HG03280 (cell line): ENCODE data around the gene TDRD10.

Source experiments
- ATAC-seq: cut with Tn5 transposase; IDR thresholded peaks from one replicate; pipeline ENCODE4 v1.9.1; 2021; ENCODE audit warnings: mild to moderate bottlenecking, moderate library complexity; ENCODE audit not compliant: unreplicated experiment

The TDRD10 gene, protein sequence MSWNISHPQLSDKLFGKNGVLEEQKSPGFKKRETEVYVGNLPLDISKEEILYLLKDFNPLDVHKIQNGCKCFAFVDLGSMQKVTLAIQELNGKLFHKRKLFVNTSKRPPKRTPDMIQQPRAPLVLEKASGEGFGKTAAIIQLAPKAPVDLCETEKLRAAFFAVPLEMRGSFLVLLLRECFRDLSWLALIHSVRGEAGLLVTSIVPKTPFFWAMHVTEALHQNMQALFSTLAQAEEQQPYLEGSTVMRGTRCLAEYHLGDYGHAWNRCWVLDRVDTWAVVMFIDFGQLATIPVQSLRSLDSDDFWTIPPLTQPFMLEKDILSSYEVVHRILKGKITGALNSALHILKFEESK

DNA sequence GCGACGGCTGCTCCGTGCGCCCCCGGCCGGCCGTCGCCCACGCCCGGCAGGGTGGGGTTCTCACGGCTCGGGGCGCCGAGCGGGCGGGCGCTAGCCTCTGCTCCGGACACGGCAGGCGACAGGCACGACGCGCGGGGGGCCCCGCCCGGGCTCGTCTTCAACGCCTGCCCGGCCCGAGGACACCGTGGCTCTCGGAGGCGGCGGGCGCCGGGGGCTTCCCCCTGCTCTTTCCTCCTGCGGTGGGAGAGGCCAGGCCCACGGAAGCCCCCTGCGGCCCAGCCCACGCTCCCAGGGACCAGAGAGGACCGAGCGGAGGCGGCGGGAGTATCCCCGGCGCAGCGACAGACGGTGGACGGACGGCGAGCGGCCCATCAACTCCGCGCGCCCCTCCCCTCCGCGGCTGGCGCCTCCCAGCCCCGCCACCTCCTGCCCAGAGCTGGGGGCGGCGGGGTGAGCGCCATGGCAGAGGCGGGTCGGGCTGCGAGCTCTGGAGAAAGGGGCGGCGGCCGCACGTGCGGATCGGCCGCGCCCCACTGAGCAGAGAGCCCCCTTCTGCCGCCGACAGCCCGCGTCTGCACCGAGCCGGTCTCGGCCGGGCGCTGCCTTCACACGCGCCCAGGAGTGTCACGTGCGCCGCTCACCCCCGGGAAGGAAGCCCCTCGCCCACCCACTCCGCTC, at the start of gene TDRD10, which contains the start of gene SHE:
TSS of gene TDRD10 (plus strand) at position 154 of the 678 bp plus-strand sequence. CDS start 4,685 bp downstream, outside the sequence.
TSS of gene SHE (minus strand) at position 347 of the 678 bp plus-strand sequence. CDS start 386 bp downstream, outside the sequence.
- ATAC-seq, result no peak

DNA sequence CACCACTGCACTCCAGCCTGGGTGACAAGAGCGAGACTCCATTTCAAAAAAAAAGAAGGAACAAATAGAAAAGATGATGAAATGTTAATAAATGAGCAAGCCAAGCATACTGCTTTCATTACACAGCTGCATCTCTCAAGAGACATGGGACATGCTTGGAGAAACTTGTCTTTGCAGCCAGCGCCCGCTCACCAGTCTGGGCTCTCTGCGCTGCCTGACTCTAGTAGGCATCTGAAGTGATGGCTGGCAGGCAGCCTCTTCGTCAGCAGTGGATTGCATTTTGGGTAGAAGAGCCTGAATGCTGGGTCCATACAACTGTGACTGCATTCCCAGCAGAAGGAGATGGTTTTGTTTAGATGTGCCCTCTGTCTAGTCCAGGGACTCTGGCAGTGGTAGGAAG, 48.9 kb upstream of the TDRD10 start:
- no peak for ATAC-seq

DNA sequence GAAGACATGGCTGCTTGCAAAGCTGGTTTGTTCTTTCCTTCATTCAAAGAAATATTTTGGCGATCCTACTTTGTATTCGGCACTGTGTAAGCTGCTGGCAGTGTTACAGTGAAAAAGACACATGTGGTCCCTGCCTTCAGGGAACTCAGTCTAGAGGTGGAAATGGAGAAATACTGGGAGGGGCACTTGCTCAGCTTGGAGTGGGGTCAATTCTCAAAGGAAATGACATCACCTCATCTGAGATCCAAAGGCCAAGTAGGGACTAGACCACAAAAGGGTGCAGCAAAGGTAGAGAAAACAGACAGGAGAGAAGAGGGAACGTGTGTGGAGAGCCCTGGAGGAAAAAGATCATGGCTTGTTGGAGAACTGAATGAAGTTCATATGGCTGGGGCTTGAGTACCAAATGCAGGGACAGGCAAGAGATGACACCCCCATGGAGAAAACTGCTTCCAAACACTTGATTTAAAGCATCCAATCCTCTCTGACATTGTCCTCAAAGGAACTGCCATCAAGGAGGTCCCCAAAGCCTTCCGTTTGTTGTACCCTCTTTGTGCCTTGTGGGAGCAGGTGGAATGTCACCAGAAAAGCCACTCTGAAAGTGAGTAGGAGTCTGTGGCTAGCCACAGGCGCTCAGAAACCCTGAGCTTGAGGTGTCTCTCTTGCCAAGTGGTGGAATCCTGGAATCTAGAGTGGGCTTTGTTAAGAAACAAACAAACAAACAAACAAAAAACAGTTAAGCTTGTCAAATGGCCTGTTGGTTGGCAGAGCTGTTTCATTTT, 48.3 kb upstream of the TDRD10 start:
- ATAC-seq, result no peak

DNA sequence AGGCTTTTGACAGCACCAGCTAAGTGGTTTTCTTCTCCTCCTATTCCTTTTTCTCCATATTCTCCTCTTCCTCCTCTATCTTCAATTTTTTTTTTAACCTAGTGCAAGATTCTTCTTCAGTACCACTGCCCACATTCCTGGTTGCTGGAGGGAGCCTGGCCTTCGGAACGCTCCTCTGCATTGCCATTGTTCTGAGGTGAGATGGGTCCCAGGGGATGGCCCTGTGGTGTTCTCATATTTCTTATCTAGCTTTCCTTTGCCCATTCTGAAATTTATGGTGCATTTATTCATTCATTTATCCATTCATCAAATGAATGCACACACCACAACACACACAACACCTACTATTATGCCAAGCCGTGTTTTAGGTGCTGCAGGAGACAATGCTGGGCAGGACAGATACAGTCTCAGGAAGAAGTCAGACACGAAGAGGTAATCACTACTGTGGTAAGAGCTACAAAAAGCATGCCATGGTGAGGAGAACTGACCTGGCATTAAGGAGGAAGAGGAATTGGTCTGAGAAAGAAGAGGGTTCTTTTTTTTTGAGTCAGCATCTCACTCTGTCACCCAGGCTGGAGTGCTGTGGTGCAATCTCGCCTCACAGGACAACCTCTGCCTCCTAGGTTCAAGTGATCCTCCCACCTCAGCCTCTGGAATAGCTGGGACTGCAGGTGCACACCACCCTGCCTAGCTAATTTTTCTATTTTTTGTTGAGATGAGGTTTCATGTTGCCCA, 47.5 kb upstream of the TDRD10 start:
- ATAC-seq, result no peak

DNA sequence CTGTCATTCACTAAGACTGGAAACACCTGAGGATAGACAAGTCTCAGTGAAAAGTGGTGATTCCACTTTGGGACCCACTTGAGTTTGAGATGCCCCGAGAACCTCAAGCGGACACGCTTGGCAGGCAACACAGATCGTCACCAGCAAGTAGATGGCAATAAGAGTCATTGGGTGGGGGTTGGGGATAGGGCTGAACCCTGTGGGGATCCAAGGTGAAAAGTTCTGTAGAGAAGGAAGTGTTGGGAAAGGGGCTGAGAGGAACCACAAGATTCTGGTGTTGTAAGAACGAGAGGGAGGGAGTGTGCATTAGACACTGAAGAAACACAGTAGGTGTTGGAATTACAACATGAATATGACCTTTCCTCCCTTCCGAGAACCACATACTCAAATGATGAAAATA, 45.4 kb upstream of the TDRD10 start:
- no peak for ATAC-seq

DNA sequence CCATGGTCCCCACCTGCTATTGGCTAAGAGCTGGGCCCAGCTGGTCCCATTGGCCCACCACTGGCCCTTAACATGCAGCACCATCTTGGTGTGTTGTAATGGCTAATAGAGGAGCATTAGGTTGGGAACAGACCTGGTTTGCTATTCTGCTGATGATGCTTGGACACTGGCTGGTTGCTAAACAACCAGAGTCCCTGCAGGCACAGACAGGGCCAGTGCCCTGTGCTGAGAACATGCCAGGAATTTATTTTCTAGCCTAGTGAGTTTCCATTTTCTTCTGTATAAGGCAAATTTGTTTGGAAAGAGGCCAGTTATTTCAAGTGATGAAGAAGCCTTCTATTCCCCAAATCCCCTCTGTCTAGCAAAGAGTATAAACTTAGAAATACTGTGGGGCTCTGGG, 42.9 kb upstream of the TDRD10 start:
- ATAC-seq, result no peak

DNA sequence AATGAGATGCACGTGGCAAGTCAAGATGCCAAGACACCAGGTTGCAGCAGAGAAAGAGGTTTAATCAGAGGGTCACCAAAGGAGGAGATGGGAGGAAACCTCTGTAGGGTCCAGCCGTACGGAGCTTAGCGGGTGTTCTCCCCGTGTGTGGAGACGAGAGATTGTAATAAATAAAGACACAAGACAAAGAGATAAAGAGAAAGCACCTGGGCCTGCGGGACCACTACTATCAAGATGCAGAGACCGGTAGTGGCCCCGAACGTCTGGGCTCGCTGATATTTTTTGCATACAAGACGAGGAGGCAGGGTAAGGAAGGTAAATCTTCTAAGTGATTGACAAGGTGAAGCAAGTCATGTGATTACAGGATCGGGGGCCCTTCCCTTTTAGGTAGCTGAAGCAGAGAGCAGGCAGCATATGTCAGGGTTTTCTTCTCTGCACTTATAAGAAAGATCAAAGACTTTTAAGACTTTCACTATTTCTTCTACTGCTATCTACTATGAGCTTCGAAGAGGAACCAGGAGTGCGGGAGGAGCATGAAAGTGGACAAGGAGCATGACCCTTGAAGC, 41.2 kb upstream of the TDRD10 start:
- no peak for ATAC-seq

DNA sequence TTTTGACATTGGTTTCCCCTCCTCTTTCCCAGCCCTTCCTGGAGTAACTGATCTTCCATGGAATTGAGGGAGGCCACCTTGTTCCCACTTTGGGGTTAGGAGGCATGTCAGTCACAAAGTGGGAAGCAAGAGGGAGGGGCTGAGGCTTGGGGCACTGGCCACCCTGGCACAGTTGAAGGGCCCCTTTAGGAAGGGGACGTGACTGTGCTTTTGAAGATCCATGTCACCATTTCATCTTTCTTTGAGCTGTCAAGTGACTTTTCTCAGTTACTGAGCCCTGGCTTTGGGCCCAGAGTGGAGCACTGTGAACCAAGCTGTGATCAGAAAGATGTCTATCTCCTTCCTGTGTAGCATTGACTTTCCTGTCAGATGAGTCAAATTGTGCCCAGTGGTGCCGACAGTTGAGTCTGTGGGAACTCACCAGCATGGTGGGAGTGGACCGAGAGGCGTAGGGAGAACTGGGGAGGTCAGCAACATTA, 38.5 kb upstream of the TDRD10 start:
- ATAC-seq, result no peak

DNA sequence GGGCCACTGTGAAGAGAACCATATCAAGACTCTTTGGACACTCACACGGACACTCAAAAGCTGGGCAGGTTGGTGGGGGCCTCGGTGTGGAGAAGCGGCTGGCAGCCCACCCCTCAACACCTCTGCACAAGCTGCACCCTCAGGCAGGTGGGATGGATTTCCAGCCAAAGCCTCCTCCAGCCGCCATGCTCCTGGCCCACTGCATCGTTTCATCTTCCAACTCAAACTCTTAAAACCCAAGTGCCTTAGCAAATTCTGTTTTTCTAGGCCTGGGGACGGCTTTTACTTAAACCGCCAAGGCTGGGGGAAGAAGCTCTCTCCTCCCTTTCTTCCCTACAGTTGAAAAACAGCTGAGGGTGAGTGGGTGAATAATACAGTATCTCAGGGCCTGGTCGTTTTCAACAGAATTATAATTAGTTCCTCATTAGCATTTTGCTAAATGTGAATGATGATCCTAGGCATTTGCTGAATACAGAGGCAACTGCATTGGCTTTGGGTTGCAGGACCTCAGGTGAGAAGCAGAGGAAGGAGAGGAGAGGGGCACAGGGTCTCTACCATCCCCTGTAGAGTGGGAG, 36.3 kb upstream of the TDRD10 start:
- ATAC-seq, result no peak

DNA sequence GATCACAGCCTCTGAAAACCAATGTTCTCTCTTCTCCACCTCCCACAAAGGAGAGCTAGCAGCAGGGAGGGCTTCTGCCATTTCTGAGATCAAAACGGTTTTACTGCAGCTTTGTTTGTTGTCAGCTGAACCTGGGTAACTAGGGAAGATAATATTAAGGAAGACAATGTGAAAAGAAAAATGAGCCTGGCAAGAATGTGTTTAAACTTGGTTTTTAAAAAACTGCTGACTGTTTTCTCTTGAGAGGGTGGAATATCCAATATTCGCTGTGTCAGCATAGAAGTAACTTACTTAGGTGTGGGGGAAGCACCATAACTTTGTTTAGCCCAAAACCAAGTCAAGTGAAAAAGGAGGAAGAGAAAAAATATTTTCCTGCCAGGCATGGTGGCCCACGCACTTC, 35.8 kb upstream of the TDRD10 start:
- ATAC-seq, result no peak

DNA sequence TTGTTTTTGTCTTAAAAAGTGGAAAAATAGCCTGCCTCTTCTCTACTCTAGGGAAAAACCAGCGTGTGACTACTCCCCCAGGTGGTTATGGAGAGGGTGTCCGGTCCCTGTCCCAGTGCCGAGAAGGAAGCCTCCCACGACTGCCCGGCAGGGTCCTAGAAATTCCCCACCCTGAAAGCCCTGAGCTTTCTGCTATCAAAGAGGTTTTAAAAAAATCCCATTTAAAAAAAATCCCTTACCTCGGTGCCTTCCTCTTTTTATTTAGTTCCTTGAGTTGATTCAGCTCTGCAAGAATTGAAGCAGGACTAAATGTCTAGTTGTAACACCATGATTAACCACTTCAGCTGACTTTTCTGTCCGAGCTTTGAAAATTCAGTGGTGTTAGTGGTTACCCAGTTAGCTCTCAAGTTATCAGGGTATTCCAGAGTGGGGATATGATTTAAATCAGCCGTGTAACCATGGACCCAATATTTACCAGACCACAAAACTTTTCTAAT, 35.0 kb upstream of the TDRD10 start:
- no peak for ATAC-seq

DNA sequence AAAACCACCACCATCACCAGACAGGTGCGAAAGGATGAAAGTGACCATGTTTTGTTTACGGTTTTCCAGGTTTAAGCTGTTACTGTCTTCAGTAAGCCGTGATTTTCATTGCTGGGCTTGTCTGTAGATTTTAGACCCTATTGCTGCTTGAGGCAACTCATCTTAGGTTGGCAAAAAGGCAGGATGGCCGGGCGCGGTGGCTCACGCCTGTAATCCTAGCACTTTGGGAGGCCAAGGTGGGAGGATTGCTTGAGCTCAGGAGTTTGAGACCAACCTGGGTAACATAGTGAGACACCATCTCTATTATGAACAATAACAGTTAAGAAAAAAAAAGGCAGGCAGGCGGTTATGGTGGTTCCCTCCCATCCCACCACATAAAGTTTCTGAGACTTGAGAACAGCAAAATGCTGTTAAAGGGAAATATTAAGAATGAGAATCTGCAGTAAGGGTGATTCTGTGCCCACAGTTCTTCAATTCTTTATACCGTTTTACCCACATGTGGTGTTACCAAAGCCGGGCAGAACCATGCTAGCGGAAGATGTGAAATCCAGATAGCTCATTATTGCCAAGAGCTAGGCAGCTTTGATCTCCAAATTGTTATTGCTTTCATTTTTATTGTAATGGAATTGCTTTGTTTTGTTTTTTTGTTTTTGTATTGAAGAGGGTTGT, 34.5 kb upstream of the TDRD10 start:
- no peak for ATAC-seq

DNA sequence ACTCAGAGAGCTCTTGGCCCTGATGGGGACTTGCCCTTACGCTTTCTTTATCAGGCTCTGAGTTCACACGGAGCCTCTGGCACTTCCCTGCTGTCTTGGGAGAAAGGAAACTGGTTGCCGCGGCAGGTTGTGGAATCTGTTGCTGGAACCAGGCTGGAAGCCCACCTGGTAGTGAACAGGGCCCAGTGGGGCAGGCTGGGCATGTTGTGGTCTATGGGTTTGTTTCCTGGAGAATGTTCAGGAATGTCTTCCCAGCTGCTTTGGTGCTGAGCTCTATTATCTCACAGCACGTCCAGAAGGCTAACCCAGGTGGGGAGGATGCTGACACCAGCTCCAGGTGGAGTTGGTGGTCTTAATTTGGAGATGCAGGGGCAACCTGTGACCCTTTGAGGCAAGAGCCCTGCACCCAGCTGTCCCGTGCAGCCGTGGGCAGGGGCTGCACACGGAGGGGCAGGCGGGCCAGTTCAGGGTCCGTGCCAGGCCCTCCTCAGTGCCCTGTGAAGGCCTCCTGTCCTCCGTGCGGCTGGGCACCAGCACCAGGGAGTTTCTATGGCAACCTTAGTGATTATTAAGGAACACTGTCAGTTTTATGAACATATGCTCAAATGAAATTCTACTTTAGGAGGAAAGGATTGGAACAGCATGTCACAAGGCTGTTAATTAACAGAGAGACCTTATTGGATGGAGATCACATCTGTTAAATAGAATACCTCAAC, 33.3 kb upstream of the TDRD10 start:
- no peak for ATAC-seq

DNA sequence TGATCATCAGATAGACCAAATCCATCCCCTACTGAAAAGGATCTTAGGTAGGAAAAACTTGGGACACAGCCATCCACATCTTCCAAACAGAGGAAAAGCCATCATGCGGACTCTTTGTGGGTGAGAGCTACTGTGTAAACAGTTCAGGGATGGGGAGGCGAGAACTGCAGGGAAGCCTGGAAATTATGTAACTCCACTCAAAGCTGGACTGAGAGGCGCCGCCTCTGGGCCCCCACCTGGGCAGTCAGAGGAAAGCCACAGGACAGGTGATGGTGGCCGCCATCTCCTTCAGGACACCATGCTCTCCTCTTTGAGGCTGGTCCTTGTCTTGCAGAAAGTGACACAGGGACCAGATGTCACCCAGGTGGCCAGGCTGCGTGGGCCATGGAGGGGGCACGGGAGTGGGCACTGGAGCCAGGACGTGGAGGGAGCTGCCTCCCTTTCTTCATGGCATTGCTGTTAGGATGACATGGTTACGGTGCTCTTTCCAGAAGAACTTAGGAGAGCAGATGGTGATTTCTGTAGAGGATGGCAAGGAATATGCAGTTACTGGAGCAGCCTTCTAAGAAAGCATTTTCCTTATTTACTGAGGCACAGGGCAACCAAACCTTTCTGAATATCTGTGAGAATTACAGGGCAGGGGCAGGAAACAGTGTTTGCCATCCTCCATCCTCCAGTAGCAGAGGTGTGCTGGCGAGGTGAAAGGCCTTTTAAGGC, 32.0 kb upstream of the TDRD10 start:
- ATAC-seq, result no peak

DNA sequence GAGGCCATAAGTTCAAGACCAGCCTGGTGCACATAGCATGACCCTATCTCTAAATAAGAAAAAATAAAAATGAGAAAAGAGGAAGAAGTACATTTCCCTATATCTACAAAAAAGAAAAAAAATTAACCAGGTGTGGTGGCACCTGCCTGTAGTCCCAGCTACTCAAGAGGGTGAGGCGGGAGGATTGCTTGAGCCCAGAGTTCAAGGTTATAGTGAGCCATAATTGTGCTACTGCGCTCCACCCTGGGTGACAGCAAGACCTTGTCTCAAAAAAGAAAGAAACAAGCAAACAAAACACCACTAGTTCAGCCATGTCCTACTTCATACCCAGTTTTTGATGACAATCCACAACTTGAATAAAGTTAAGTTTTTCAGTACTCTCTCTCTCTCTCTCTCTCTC, 30.7 kb upstream of the TDRD10 start:
- ATAC-seq, result no peak

DNA sequence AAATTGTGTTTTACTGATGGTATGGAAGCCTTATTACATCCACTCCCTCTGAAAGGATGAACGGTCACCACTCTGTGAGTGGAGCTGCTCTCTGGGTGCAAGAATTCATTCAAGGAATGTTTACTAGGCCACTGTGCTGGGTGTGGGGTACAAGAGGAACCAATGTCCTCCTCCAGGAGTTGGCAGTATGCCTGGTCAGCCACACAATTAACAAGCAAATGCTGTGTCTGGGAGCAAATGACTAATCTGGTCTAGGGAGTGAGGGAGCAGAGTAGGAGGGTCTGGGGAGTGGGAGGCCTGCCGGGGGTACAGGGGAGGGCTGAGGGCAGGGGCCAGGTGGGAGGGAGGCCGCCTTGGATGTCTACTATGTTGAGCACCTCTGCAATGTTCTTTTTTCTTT, 27.2 kb upstream of the TDRD10 start:
- ATAC-seq, result no peak

DNA sequence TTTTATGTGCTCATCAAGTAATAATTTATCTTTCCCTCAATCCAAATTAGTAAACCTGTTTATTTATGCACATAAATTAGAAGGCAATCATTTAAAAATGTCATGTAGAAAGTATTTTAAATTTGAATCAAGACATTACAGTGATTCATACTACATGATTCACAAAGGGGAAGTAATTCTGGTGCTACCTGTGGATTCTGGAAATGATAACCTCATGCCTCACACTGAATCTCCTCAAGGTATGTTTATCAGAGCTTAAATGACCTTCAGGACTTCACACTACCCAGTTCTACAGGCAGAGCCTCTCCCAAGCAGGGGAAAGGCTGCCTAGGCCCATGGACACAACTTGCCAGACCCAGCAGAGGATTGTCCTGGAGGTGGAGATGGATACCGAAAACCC, 25.2 kb upstream of the TDRD10 start:
- no peak for ATAC-seq

DNA sequence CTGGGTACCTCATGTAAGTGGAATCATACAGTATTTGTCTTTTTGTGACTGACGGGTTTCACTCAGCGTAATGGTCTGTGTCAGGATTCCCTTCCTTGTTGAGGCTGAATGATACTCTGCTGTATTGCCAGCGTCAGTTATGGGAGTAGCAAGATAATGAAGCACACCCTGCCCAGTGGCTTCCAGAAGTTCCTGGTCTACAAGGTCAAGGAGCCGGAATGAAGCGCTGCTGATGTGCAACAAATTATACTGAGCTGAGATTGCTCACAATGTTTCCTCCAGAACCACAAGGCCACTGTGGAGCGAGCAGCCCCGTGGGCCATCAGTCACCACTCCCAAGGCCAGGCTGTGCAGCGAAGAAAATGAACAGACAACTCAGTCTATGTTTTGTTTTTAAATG, 24.0 kb upstream of the TDRD10 start:
- no peak for ATAC-seq
